Adrenal gland (tissue), 5 donors: ENCODE results near the gene TNFRSF25.

Source experiments
- CTCF ChIP-seq, 6 experiments: fragments of 450-650 bp in 4 of 6; fragments of 200-600 bp in 2 of 6; sonication (generic) in 1 of 6; IDR thresholded peaks; 1 replicate in 5 of 6; 2 replicates in 1 of 6; pipeline versions ENCODE4 v1.5.1 to v1.8.0; 2016 to 2021; ENCODE audit warnings: antibody characterized with exemption in 6 of 6, mild to moderate bottlenecking in 2 of 6, moderate library complexity in 1 of 6
- POLR2A ChIP-seq, 2 donors: fragments of 450-650 bp; IDR thresholded peaks; one replicate each; pipeline ENCODE4 v1.6.1; 2017; ENCODE audit warnings: antibody characterized with exemption in 2 of 2, mild to moderate bottlenecking in 2 of 2, moderate library complexity in 1 of 2
- donor health status: DM: no; HTN: no; CAD: no.

GRCh38 chr1:6421266-6421665 is 44.7 kb downstream of the TNFRSF25 start:
- no peak for TF ChIP-seq POLR2A (IDR thresholded peaks at IDR 0.05)
- no peak for TF ChIP-seq CTCF (IDR thresholded peaks at IDR 0.05)
